Measurements from ENCODE around the gene GAB2. TPM values are rescaled to one million over a fixed set of nuclear protein-coding genes. Genes with fewer than 3 reads are reported as not detected.

The GAB2 gene
- total and polyA plus RNA-seq, 2 experiments from 2014 or later: 4.9 to 10.2 TPM

- DNase-seq (ENCODE audit: low spot score): no peak
- no peak overlapping the region for H3K27ac ChIP-seq
- no peak for TF ChIP-seq EZH2phosphoT487 (IDR thresholded peaks at IDR 0.05; ENCODE audit: low read depth, severe bottlenecking, unreplicated experiment)
- TF ChIP-seq CTCF (IDR thresholded peaks at IDR 0.05; ENCODE audit: poor library complexity): no peak
- no peak for TF ChIP-seq EZH2 (IDR thresholded peaks at IDR 0.05; ENCODE audit: borderline replicate concordance)
- H3K4me3 ChIP-seq: no peak overlapping the region
- peaks cover 13% of the 10 kb centered on the region for H3K4me1 ChIP-seq (ENCODE audit: insufficient read depth)
- no peak overlapping the region for H3K4me2 ChIP-seq
- H2AFZ ChIP-seq: no peak overlapping the region
- H3K9me2 ChIP-seq (replicated peaks; ENCODE audit: insufficient read depth): no peaks in the 10 kb centered on the region
- H3K36me3 ChIP-seq (replicated peaks; ENCODE audit: insufficient read depth, low read depth): no peaks in the 10 kb centered on the region
- no peaks in the 10 kb centered on the region for H3K27me3 ChIP-seq
- no peaks in the 10 kb centered on the region for H4K20me1 ChIP-seq (ENCODE audit: insufficient read depth, poor library complexity, severe bottlenecking)
- no peaks in the 10 kb centered on the region for H3K9me3 ChIP-seq (ENCODE audit: low read depth)
- 97% methylated on average over 2 of the region's 2 CpGs for WGBS (ENCODE audit: low lambda C conversion rate, missing lambda C conversion rate)
- H3K79me2 ChIP-seq: peaks cover 37% of the 10 kb centered on the region
These were observed 136.1 kb downstream of the GAB2 start for GRCh38 chr11:78281511-78281910.

GRCh38 chr11:78277314-78277994 lies 140.2 kb downstream of the GAB2 start:
- Histone ChIP-seq H2AFZ (no peak overlapping the region), H3K27ac (peak overlapping the region; percentile 65), H3K4me2 (peak overlapping the region; percentile 10), H3K36me3 (replicated peaks; ENCODE audit: insufficient read depth, low read depth) (no peaks in the 10 kb centered on the region), H3K27me3 (no peaks in the 10 kb centered on the region), H3K9me3 (ENCODE audit: low read depth) (no peaks in the 10 kb centered on the region), H3K4me3 (no peak overlapping the region), H4K20me1 (ENCODE audit: insufficient read depth, poor library complexity, severe bottlenecking) (no peaks in the 10 kb centered on the region), H3K79me2 (peaks cover 3% of the 10 kb centered on the region), H3K4me1 (ENCODE audit: insufficient read depth) (peaks cover 13% of the 10 kb centered on the region), H3K9me2 (replicated peaks; ENCODE audit: insufficient read depth) (no peaks in the 10 kb centered on the region)
- WGBS (ENCODE audit: low lambda C conversion rate, missing lambda C conversion rate): 67% methylated on average over 7 of the region's 7 CpGs
- peak; percentile 57 for DNase-seq (ENCODE audit: low spot score)
- no peak for TF ChIP-seq CTCF (IDR thresholded peaks at IDR 0.05; ENCODE audit: poor library complexity)
- TF ChIP-seq EZH2 (IDR thresholded peaks at IDR 0.05; ENCODE audit: borderline replicate concordance): no peak
- TF ChIP-seq EZH2phosphoT487 (IDR thresholded peaks at IDR 0.05; ENCODE audit: low read depth, severe bottlenecking, unreplicated experiment): no peak

- WGBS (ENCODE audit: low lambda C conversion rate, missing lambda C conversion rate): 94% methylated on average over 3 of the region's 3 CpGs
- Histone ChIP-seq H3K79me2 (peaks cover under 1% of the 10 kb centered on the region), H3K27me3 (no peaks in the 10 kb centered on the region), H4K20me1 (ENCODE audit: insufficient read depth, poor library complexity, severe bottlenecking) (no peaks in the 10 kb centered on the region), H3K27ac (no peak overlapping the region), H3K4me3 (no peak overlapping the region), H2AFZ (no peak overlapping the region), H3K9me3 (ENCODE audit: low read depth) (no peaks in the 10 kb centered on the region), H3K9me2 (replicated peaks; ENCODE audit: insufficient read depth) (no peaks in the 10 kb centered on the region), H3K4me2 (no peak overlapping the region), H3K36me3 (replicated peaks; ENCODE audit: insufficient read depth, low read depth) (no peaks in the 10 kb centered on the region), H3K4me1 (ENCODE audit: insufficient read depth) (peaks cover 13% of the 10 kb centered on the region)
- TF ChIP-seq CTCF (IDR thresholded peaks at IDR 0.05; ENCODE audit: poor library complexity) (no peak), EZH2phosphoT487 (IDR thresholded peaks at IDR 0.05; ENCODE audit: low read depth, severe bottlenecking, unreplicated experiment) (no peak), EZH2 (IDR thresholded peaks at IDR 0.05; ENCODE audit: borderline replicate concordance) (no peak)
- DNase-seq (ENCODE audit: low spot score): no peak
These were observed 141.3 kb downstream of the GAB2 start for GRCh38 chr11:78276311-78276710.

All from hepatocyte (in vitro differentiated cells).